VCaP (cell line): ENCODE data around the gene LIN28B.

Experiments
- H3K27ac ChIP-seq: fragments of 450-650 bp; 2 replicates; pipeline ENCODE4 v1.5.1; 2017
- TF ChIP-seq, protein P1 (sequence below): fragments of 450-650 bp; conservative IDR thresholded peaks from 2 replicates; pipeline ENCODE4 v1.5.1; 2017; ENCODE audit warnings: mild to moderate bottlenecking, moderate library complexity

Gene LIN28B

DNA sequence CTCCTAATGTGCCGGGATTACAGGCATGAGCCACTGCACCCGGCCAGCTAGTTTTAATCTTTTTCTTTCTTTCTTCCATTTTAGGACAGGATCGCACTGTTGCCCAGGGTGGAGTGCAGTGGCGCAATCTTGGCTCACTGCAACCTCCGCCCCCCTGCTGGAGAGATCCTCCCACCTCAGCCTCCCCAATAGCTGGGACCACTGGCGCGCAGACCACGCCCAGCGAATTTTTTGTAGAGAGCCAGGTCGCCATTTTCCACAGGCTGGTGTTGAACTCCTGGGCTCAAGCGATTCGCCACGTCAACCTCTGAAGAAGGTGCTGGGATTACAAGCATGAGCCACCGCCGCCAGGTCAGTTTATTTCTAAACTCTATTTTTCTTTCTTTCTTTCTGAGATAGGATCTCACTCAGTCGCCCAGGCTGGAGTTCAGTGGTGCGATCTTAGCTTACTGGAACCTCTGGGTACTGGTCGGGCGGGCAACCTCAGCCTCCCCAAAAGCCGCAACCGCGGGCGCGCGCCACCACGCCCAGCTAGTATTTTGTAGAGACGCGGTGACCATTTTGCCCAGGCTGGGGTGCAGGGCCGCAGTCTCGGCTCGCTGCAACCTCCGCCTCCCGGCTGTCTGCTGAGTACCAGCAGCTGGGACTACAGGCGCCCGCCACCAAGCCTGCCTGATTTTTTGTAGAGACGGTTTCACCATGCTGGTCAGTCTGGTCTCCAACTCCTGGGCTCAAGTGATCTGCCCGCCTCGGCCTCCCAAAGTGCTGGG lies 20.0 kb upstream of the LIN28B start:
- TF ChIP-seq, protein P1, sequence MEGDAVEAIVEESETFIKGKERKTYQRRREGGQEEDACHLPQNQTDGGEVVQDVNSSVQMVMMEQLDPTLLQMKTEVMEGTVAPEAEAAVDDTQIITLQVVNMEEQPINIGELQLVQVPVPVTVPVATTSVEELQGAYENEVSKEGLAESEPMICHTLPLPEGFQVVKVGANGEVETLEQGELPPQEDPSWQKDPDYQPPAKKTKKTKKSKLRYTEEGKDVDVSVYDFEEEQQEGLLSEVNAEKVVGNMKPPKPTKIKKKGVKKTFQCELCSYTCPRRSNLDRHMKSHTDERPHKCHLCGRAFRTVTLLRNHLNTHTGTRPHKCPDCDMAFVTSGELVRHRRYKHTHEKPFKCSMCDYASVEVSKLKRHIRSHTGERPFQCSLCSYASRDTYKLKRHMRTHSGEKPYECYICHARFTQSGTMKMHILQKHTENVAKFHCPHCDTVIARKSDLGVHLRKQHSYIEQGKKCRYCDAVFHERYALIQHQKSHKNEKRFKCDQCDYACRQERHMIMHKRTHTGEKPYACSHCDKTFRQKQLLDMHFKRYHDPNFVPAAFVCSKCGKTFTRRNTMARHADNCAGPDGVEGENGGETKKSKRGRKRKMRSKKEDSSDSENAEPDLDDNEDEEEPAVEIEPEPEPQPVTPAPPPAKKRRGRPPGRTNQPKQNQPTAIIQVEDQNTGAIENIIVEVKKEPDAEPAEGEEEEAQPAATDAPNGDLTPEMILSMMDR: no peak
- no peak overlapping the region for H3K27ac ChIP-seq

DNA sequence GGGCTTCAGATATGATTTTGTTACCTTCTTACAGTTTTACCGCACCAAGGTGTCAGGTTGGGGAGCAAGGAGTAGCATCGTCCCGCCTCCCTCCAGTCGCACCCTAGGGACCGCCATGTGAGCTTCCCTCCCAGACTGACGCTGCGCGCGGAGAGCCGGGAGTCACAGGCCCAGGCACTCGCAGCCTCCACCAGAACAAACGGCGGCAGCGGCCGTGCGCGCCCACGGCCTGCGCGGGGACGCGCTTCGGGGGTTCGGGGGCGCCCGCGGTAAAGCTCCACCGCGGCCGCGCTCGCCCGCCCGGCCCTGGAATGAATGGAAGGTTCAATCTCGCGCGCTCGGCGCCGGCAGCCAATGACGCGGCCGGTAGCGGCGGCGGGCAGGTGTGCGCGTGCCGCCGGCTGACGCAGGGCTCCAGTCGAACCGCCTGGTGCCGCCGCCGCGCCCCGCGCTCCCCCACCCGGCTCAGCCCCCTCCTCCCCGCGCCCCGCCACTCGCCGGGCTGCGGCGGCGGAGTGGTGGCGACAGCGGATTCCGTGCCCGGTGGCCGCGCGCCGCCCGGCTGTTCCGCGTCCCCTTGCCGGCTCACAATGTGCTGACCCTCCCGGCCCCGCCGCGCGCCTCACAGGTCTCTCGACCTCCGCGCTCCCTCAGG lies 16.5 kb upstream of the LIN28B start:
- TF ChIP-seq, protein P1: no peak
- peak overlapping the region; percentile 73 for H3K27ac ChIP-seq

DNA sequence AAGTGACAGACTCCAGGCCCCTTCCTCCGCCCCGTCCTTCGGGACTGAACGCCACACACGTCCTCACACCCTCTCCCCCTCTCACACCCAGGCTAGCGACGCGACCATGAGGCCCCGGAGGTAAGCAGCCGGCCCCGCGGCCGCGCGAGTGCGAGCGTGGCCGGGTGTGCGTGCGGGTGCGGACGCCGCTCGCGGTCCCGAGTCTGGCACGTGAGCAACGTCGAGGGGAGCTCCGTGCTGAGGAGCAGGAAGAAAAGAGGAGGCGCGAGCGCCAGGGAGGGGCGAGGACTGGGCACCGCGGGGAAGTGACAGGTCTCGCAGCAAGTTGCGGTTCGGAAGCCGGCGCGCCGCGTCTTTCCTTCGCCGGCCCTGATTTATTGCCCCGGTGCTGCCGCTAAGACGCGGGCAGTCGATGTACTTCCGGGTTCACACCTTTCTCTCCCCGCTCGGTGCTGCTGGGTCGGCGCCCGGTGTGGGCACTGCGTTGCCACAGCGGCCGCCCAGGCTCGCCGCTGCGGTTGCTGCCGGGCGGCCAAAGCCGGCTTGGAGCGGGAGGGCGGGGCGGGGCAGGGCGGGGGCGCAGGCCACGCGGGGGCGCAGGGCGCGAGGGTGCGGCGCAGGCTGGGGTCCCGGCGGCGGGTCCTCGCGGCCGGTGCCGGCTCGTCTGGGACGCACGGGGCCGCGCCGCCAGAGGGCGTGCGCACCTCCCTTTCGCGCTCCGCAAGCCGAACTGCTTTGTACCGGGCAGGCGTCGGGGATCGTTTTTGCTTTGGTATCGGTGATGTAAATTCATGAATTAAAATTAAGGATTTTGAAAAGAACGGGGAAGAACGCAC lies 15.8 kb upstream of the LIN28B start:
- TF ChIP-seq, protein P1: peak; percentile 94
- H3K27ac ChIP-seq: peak overlapping the region; percentile 73

DNA sequence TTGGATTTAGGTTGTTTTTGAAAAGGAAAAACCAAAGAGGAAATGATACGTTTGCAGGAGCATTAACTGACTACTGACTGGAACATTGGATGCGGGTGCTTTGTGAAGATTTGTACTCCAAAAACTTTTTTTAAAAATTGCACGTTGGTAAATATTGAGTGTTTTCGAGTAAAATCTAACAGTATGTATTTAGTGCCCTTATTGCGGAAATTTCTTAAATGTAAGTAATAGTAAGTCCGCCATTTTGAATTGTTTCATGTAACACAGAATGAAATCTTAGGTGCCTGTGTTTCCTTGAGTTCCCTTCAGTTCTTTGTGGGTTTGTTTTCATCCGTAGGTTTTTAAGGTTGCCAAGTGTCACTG lies 15.2 kb upstream of the LIN28B start:
- TF ChIP-seq, protein P1: peak; percentile 57
- peak overlapping the region; percentile 73 for H3K27ac ChIP-seq

DNA sequence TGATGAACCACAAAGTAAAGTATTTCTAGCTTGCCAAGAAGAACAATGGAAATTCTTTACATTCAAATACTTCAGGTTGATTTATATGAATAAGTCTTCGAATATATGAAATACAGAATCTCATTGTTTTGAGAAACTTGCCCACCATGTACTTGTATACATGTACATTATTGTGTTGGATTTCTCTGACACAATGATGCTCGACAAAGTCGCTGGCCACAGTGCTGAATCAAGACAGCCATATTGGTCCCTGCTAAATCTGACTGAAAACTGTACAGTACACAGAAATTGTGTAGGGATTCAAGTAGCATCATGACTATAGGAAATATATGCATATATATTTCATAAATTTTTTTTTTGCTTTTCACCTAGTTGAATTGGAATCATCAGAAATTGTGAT lies 13.1 kb upstream of the LIN28B start:
- H3K27ac ChIP-seq: no peak overlapping the region
- TF ChIP-seq, protein P1: no peak

DNA sequence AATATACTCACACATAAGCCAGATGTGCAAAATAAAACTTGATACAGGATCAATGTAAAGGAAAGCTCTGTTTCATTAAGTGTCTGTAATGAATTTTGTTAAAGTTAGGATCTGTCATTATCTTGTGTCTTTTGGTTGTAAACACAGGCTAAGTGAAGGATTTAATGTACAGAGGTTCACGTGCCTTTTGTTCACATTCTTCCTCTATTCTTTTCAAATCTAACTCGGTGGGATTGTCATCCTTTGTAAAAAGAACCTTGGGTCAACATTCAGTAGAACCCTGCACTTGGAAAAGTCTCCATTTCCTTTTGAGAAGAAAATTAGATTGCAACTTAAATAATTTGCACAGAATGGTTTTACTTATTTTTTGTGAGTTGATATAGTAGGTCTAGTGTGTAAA lies 7.7 kb upstream of the LIN28B start:
- TF ChIP-seq, protein P1: no peak
- H3K27ac ChIP-seq: no peak overlapping the region

DNA sequence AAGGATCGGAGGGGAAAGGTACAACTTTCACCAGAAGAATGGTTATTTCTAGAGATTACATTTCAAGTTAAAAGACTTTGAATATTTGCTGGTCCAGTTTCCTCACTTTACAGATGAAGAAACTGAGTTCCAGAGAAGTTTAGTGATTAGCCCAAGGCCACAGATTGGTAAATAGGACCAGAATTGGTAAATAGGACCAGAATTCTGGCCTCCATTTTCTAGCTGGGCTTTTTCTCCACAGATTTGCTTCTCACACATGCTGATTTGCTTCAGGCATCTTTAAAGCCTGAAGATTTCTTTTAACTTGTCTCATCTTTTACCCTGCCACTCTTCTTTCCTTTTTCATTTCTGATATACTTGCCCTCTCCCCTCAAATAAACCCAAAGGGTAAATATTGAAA lies 5.2 kb upstream of the LIN28B start:
- H3K27ac ChIP-seq: no peak overlapping the region
- TF ChIP-seq, protein P1: no peak
